Stimulated activated CD4-positive, alpha-beta T cell treated with anti-CD3 and anti-CD28 coated beads, TNF-alpha, amount 100 ng/mL, for 48 hours (primary cell): ENCODE measurements around the gene PPP1R3E.
"Not testable (repeated sequence)": the region's sequence is repeated elsewhere in the genome, so short reads cannot be mapped to it uniquely, and the experiment has no call there.

Source experiments
- DNase-seq, 3 donors: peaks; one replicate each; pipeline ENCODE4 v3.0.0-alpha.2; 2020; ENCODE audit warnings: low read depth in 3 of 3

Gene PPP1R3E

GRCh38 chr14:23302290-23303225, at the start of gene PPP1R3E:
Gene PPP1R3E, minus strand, starts transcription at chr14:23302859. Its CDS starts 283 bp downstream, at chr14:23302576.
- peak; percentile 68 to 87 (median 82) for DNase-seq

- DNase-seq: no peak
Observed at GRCh38 chr14:23351681-23352505, 49.2 kb upstream of the PPP1R3E start.

- no peak for DNase-seq
Observed at GRCh38 chr14:23349156-23349845, 46.6 kb upstream of the PPP1R3E start.

- no peak for DNase-seq
Observed at GRCh38 chr14:23348297-23348655, 45.6 kb upstream of the PPP1R3E start.

GRCh38 chr14:23347406-23348296, 45.0 kb upstream of the PPP1R3E start:
- DNase-seq: no peak

- no peak for DNase-seq
Observed at GRCh38 chr14:23346693-23347405, 44.2 kb upstream of the PPP1R3E start.

GRCh38 chr14:23345987-23346692, 43.5 kb upstream of the PPP1R3E start:
- DNase-seq: no peak

- no peak for DNase-seq
Observed at GRCh38 chr14:23344481-23344880, 41.8 kb upstream of the PPP1R3E start.

- no peak for DNase-seq
Observed at GRCh38 chr14:23339506-23340268, 37.0 kb upstream of the PPP1R3E start.

- DNase-seq: no peak
Observed at GRCh38 chr14:23335623-23336022, 33.0 kb upstream of the PPP1R3E start.

GRCh38 chr14:23327947-23328744, 25.5 kb upstream of the PPP1R3E start:
- peak; percentile 53 to 60 (median 53) for DNase-seq

- no peak for DNase-seq
Observed at GRCh38 chr14:23326491-23327332, 24.1 kb upstream of the PPP1R3E start.

- DNase-seq: not testable (repeated sequence)
Observed at GRCh38 chr14:23325746-23326145, 23.1 kb upstream of the PPP1R3E start.

- DNase-seq: no peak
Observed at GRCh38 chr14:23324993-23325392, 22.3 kb upstream of the PPP1R3E start.

GRCh38 chr14:23324455-23324846, 21.8 kb upstream of the PPP1R3E start:
- no peak for DNase-seq

GRCh38 chr14:23323838-23324454, 21.3 kb upstream of the PPP1R3E start:
- no peak for DNase-seq
